ENCODE measurements around the gene PFKL.

PFKL gene

DNA sequence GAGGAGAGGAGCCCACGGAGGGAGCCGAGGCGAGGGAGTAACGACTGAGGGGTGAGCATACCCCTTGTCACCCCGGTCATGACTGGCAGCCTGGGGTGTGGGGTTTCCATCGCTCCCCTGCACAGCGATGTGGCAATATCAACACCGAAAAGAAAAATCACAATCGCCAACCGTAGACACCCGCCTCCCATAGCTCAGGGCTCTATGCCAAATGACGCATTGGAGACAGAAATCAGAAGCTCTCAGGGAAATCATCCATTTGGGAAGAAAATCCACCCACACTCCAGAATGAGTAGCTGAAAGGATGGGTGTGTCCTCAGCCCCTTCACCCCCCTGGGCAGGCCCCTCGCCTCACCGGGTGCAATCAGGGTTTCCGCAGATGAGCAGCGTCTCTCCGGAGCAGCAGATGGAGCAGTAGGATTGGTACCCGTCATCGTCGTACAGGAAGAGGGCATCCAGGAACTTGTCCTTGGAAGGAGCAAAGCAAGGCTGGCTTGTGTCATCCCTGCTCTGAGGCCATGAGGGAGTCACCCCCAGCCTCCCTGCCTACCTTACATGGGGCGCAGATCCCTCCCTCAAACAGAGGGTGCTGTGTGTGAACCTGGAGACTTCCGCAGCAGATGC, 40.7 kb upstream of the PFKL start (continued):
- TF ChIP-seq, protein P1, sequence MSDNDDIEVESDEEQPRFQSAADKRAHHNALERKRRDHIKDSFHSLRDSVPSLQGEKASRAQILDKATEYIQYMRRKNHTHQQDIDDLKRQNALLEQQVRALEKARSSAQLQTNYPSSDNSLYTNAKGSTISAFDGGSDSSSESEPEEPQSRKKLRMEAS (IDR thresholded peaks at IDR 0.05): no peak

DNA sequence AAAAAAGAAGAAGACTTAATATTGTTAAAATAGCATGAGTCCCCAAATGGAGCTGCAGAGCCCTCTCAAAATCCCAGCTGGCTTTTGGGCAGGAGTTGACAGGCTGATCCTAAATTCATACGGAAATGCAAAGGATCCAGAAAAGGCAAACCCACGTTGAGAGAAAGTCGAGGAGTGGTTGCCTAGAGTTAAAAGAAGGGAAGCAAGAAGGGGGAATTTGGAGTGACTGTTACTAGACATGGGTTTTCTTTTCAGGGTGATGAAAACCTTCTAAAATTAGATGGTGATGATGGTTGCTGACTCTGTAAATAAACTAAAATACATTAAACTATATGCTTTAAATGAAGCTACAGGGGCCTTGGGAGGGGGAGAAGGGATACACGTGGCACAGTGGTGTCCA, 39.8 kb upstream of the PFKL start:
- TF ChIP-seq YY1 (IDR thresholded peaks at IDR 0.05; ENCODE audit: low read depth): no peak
- TF ChIP-seq RAD21 (IDR thresholded peaks at IDR 0.05; ENCODE audit: low read depth): no peak
- no peak for TF ChIP-seq NFIC (IDR thresholded peaks at IDR 0.05)
- no peak for TF ChIP-seq REST (IDR thresholded peaks at IDR 0.05; ENCODE audit: low read depth)
- TF ChIP-seq, protein P2, sequence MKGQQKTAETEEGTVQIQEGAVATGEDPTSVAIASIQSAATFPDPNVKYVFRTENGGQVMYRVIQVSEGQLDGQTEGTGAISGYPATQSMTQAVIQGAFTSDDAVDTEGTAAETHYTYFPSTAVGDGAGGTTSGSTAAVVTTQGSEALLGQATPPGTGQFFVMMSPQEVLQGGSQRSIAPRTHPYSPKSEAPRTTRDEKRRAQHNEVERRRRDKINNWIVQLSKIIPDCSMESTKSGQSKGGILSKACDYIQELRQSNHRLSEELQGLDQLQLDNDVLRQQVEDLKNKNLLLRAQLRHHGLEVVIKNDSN (IDR thresholded peaks at IDR 0.05): no peak
- TF ChIP-seq TEAD4 (IDR thresholded peaks at IDR 0.05): no peak
- TF ChIP-seq, protein P1 (IDR thresholded peaks at IDR 0.05): no peak
- TF ChIP-seq CEBPB (IDR thresholded peaks at IDR 0.05): no peak
- no peak for TF ChIP-seq TAF1 (IDR thresholded peaks at IDR 0.05; ENCODE audit: low read depth)
- TF ChIP-seq CREB1 (IDR thresholded peaks at IDR 0.05; ENCODE audit: low read depth): no peak
- no peak for TF ChIP-seq FOXM1 (IDR thresholded peaks at IDR 0.05; ENCODE audit: borderline replicate concordance, low read depth)
- no peak for TF ChIP-seq EP300 (IDR thresholded peaks at IDR 0.05; ENCODE audit: borderline replicate concordance)
- no peak for TF ChIP-seq ZBTB7A (IDR thresholded peaks at IDR 0.05; ENCODE audit: low read depth)
- TF ChIP-seq EGR1 (IDR thresholded peaks at IDR 0.05): no peak
- no peak for TF ChIP-seq TCF12 (IDR thresholded peaks at IDR 0.05; ENCODE audit: low read depth)

- TF ChIP-seq TCF12 (IDR thresholded peaks at IDR 0.05; ENCODE audit: low read depth) (no peak), EGR1 (IDR thresholded peaks at IDR 0.05) (no peak), RAD21 (IDR thresholded peaks at IDR 0.05; ENCODE audit: low read depth) (no peak), CREB1 (IDR thresholded peaks at IDR 0.05; ENCODE audit: low read depth) (no peak), TEAD4 (IDR thresholded peaks at IDR 0.05) (no peak), CEBPB (IDR thresholded peaks at IDR 0.05) (no peak), ZBTB7A (IDR thresholded peaks at IDR 0.05; ENCODE audit: low read depth) (no peak), REST (IDR thresholded peaks at IDR 0.05; ENCODE audit: low read depth) (no peak), TAF1 (IDR thresholded peaks at IDR 0.05; ENCODE audit: low read depth) (no peak), NFIC (IDR thresholded peaks at IDR 0.05) (no peak), FOXM1 (IDR thresholded peaks at IDR 0.05; ENCODE audit: borderline replicate concordance, low read depth) (no peak), YY1 (IDR thresholded peaks at IDR 0.05; ENCODE audit: low read depth) (no peak), EP300 (IDR thresholded peaks at IDR 0.05; ENCODE audit: borderline replicate concordance) (no peak)
- TF ChIP-seq, protein P1 (IDR thresholded peaks at IDR 0.05): no peak
- TF ChIP-seq, protein P2 (IDR thresholded peaks at IDR 0.05): no peak
Measured at GRCh38 chr21:44260791-44261631, 38.8 kb upstream of the PFKL start.

- TF ChIP-seq TAF1 (IDR thresholded peaks at IDR 0.05; ENCODE audit: low read depth) (no peak), FOXM1 (IDR thresholded peaks at IDR 0.05; ENCODE audit: borderline replicate concordance, low read depth) (no peak), NFIC (IDR thresholded peaks at IDR 0.05) (no peak), TCF12 (IDR thresholded peaks at IDR 0.05; ENCODE audit: low read depth) (no peak), REST (IDR thresholded peaks at IDR 0.05; ENCODE audit: low read depth) (no peak), TEAD4 (IDR thresholded peaks at IDR 0.05) (no peak), RAD21 (IDR thresholded peaks at IDR 0.05; ENCODE audit: low read depth) (no peak), EGR1 (IDR thresholded peaks at IDR 0.05) (no peak), CREB1 (IDR thresholded peaks at IDR 0.05; ENCODE audit: low read depth) (no peak), YY1 (IDR thresholded peaks at IDR 0.05; ENCODE audit: low read depth) (no peak)
Measured at GRCh38 chr21:44261675-44262295, 38.1 kb upstream of the PFKL start, which contains the start of gene DNMT3L. Gene DNMT3L (minus strand): TSS chr21:44261897. CDS start chr21:44261259, 638 bp downstream.
